C4-2B (cell line): Measurements from ENCODE around the gene BET1L.

Experiments
- H3K27ac ChIP-seq: fragments of 450-650 bp; 2 replicates; pipeline ENCODE4 v1.5.1; 2017
- CTCF ChIP-seq: fragments of 450-650 bp; conservative IDR thresholded peaks from 2 replicates; pipeline ENCODE4 v1.5.1; 2017; ENCODE audit warnings: mild to moderate bottlenecking
- ZFX ChIP-seq: fragments of 450-650 bp; IDR thresholded peaks from 2 replicates; pipeline ENCODE4 v1.6.1; 2017

The BET1L gene

GRCh38 chr11:207208-207862, at the start of gene BET1L, which contains the start of gene RIC8A:
TSS of gene BET1L (minus strand) at chr11:207399. CDS start at chr11:207321, 78 bp downstream.
TSS of gene RIC8A (plus strand) at chr11:207708. CDS start at chr11:208855, 1,147 bp downstream.
- no peak for TF ChIP-seq CTCF
- TF ChIP-seq ZFX = peak; percentile 46; the same call in 1 of the 2 replicates
- peak within 1 kb of the TSS; percentile 96 for H3K27ac ChIP-seq

- H3K27ac ChIP-seq = no peak overlapping the region
- TF ChIP-seq ZFX = no peak
- no peak for TF ChIP-seq CTCF
These were observed 48.6 kb upstream of the BET1L start for GRCh38 chr11:255816-256215.

GRCh38 chr11:255176-255575, 48.0 kb upstream of the BET1L start:
- no peak for TF ChIP-seq ZFX
- no peak for TF ChIP-seq CTCF
- no peak overlapping the region for H3K27ac ChIP-seq

GRCh38 chr11:253886-254270, 46.7 kb upstream of the BET1L start:
- H3K27ac ChIP-seq = no peak overlapping the region
- TF ChIP-seq CTCF (no peak), ZFX (no peak)

- TF ChIP-seq CTCF (no peak), ZFX (no peak)
- no peak overlapping the region for H3K27ac ChIP-seq
These were observed 46.1 kb upstream of the BET1L start for GRCh38 chr11:253160-253885.

- H3K27ac ChIP-seq = no peak overlapping the region
- TF ChIP-seq ZFX (no peak), CTCF (no peak)
These were observed 45.5 kb upstream of the BET1L start for GRCh38 chr11:252666-253065.

- no peak overlapping the region for H3K27ac ChIP-seq
- TF ChIP-seq CTCF = no peak
- TF ChIP-seq ZFX = no peak
These were observed 44.4 kb upstream of the BET1L start for GRCh38 chr11:251550-251949.
